Stimulated activated naive CD8-positive, alpha-beta T cell treated with anti-CD3 and anti-CD28 coated beads, Interleukin-15, Interleukin-2, amounts not matched to agents 100 ng/mL and 50 ng/mL, for 24 hours (primary cell): Measurements from ENCODE around the gene GSTM4.
A peak's percentile ranks its signal among the peaks of the same experiment; 100 is the strongest.

ENCODE experiments used
- H3K27ac Mint-ChIP-seq: one replicate; pipeline ENCODE4 v1.8.0; 2021; ENCODE audit warnings: mild to moderate bottlenecking, mixed read lengths
- H3K27me3 Mint-ChIP-seq: one replicate; pipeline ENCODE4 v1.8.0; 2021; ENCODE audit warnings: mixed read lengths
- H3K36me3 Mint-ChIP-seq: one replicate; pipeline ENCODE4 v1.8.0; 2021; ENCODE audit warnings: low read depth, mixed read lengths
- H3K4me1 Mint-ChIP-seq: one replicate; pipeline ENCODE4 v1.8.0; 2021; ENCODE audit warnings: low read depth, mixed read lengths
- H3K4me3 Mint-ChIP-seq: one replicate; pipeline ENCODE4 v1.8.0; 2021; ENCODE audit warnings: mild to moderate bottlenecking, mixed read lengths
- H3K9me3 Mint-ChIP-seq: one replicate; pipeline ENCODE4 v1.8.0; 2021; ENCODE audit warnings: mixed read lengths

Gene GSTM4

DNA sequence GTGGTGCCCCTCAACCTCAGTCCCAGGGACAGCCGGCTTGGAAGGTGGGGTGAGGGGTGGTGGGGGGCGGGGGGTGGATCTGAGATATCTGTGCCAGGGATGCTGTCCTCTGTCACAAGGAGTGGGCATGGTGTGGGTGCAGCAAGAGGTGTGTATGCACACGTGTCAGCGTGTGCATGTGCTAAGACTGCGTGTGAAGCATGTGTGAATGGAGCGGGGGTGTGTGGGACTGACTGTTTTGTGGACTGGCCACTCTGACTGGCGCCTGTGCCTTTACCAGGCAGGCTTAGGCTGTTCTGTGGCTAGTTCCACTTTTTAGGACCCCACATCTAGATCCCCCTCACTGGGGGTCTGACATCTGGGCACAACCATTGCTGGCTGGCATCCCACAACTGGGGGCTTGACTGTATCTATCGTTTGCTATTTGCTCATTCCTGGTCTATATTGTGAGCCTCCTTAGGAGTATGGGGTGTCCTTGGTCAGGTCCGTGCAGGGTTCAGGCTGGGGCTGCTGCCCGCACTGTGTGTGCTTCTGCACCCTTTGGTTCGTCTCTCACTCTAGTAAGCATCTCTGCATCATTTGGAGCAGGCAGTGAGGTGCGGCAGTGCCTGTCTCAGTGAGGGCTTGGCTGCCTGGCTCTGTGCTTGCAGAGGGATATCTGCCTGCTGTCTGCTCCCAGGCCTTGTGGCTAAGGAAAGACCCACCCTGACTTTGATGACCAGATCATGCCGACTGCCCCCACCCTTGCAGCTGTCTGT is 34.3 kb upstream of the GSTM4 start:
- no peaks in the 10 kb centered on the region for H3K9me3 Mint-ChIP-seq
- peak overlapping the region; percentile 99 for H3K4me3 Mint-ChIP-seq
- H3K4me1 Mint-ChIP-seq, result peaks cover 58% of the 10 kb centered on the region
- peak overlapping the region; percentile 73 for H3K27ac Mint-ChIP-seq
- no peaks in the 10 kb centered on the region for H3K27me3 Mint-ChIP-seq
- H3K36me3 Mint-ChIP-seq, result peaks cover 6% of the 10 kb centered on the region

DNA sequence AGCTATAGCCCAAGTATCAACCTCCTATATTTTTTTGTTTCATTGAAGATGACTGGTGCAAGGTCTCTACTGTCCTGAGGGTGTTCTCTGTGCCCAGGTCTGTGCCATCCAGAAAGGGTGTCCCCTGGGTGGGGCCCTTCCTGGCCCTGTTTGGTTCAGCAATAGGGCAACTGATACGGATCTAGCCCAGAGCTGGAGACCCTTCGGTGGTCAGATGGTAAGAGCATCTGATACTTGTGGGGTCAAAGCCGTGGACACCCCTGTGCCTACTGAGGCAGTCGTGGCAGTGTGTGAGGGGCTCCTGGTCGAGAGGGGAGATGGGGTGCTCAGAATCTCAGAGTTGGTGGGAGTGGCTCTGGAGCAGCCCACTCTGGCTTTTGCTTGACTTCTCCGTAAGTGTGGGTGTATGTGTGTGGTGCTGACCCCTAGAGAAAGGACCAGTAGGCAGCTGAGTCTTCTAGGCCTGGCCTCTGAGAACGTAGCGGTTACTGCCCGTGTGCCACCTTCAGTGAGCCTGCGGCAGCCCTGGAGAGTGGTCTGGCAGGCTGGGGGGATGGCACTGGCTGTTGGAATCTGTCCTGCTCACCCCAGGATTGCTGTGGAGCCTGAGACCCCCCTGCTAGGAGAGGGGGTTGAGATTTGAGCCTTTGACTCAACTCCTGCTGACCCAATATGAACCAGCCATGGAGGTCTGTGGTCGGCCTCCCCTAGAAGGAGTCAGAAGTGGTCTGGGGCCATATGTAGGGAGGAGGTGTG is 33.6 kb upstream of the GSTM4 start:
- Mint-ChIP-seq H3K36me3 (peaks cover 6% of the 10 kb centered on the region), H3K4me3 (peak overlapping the region; percentile 99), H3K4me1 (peaks cover 51% of the 10 kb centered on the region), H3K27me3 (no peaks in the 10 kb centered on the region), H3K27ac (peak overlapping the region; percentile 73), H3K9me3 (no peaks in the 10 kb centered on the region)

DNA sequence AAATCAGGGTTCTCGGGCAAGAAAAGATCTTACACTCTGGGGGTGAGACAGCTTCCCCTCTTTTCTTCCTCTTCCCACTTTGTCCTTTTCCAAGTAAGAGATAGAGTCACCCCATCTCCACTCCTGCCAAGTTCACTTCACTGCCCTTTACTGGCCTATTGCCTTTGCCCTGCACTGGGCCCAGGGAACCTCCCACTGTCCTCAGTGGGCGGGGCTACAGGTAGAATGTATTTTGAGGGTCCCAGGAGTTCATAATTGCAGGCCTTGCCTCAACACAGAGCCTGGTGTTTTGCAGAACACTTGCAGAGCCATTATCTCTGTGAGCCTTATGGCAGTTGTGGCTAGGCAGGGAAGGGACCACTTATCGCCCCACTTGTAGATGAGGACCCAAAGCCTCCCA is 33.0 kb upstream of the GSTM4 start:
- no peaks in the 10 kb centered on the region for H3K27me3 Mint-ChIP-seq
- H3K27ac Mint-ChIP-seq, result peak overlapping the region; percentile 73
- H3K9me3 Mint-ChIP-seq, result no peaks in the 10 kb centered on the region
- peak overlapping the region; percentile 99 for H3K4me3 Mint-ChIP-seq
- H3K4me1 Mint-ChIP-seq, result peaks cover 45% of the 10 kb centered on the region
- peaks cover 12% of the 10 kb centered on the region for H3K36me3 Mint-ChIP-seq

DNA sequence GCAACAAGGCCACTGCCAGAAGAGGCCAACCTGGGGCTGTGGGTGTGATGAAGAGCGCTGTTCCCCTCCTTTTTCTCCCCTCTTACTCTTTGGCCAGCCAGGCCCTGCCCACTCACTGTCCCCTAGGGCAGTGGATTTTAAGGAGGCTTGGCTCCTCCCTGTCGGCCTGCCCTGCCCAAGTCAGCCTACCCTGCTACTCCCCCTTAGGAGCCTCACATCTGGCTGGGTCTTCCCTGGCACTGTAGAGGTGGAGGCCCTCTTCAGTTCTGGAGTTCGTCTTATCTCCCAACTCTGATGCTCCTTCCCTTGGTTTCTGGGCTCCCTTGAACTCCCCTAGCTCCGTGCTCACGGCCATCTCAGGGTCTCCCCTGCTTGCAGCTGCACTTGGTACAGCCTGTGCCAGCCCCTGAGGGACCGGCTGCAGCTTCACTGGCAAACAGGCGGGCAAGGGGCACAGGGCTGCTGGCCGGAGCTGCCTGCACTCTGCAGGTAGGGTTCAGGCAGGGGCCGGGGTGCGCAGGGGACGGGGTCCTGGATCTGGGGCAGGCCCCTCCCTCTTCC is 32.2 kb upstream of the GSTM4 start:
- Mint-ChIP-seq H3K4me3 (peak overlapping the region; percentile 99), H3K9me3 (no peaks in the 10 kb centered on the region), H3K27ac (peak overlapping the region; percentile 49), H3K4me1 (peaks cover 42% of the 10 kb centered on the region), H3K36me3 (peaks cover 18% of the 10 kb centered on the region), H3K27me3 (no peaks in the 10 kb centered on the region)

DNA sequence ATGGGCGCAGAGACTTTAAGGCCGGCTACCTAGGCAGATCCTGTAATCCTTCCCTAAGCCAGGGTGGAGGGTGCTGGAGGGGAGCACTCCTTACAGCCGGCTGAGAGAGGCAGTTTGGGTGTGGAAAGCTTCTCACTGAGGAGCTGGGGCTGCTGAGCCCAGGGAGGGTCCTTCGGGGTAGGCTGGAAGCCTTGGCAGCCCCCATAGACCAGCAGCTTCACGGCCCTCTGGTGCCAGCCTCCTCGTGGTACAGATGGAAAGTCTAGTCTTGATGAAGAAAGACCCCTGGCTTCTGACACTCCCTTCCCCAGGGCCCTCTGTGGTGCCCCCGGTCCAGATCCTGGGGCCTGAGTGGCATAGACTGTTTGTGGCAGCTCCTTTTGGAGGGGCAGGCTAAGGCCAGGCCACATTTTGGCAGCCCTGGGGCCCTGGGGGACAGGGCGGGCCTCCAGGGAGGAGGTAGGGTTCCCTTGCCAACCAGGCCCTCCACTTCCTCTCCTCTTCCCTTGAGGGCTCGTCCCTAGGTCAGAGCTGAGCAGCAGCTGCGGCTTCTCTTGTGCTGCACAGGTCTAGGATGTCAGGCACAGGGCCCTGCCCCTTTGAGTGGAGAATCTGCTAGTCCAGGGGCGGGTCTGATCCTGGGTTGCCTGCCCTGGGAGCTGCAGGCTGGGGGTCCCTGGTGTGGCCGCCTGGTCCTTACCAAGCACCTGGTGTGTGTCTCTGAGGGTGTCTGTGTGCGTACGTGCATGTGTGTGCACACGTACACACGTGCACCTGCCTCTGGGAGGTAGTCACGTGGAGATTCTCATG is 31.5 kb upstream of the GSTM4 start:
- Mint-ChIP-seq H3K9me3 (no peaks in the 10 kb centered on the region), H3K4me1 (peaks cover 35% of the 10 kb centered on the region)

DNA sequence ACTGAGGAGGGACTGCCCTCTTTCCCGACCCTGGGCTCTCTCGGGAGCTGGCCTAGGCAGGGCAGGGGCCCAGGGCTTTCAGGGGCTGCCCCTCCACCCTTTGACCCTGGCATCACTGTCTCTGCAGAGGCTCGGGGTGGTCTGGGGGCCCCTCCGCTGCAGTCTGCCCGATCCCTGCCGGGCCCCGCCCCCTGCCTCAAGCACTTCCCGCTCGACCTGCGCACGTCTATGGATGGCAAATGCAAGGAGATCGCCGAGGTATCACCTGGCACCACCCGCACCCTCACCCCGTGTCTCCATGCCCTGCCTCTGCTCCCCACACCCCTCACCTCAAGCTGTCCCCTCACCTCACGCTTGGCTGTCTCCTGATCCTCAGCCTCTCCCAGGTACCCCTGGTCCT is 30.7 kb upstream of the GSTM4 start:
- H3K36me3 Mint-ChIP-seq, result peaks cover 26% of the 10 kb centered on the region
- H3K27ac Mint-ChIP-seq, result no peak overlapping the region
- H3K27me3 Mint-ChIP-seq, result no peaks in the 10 kb centered on the region
- H3K4me1 Mint-ChIP-seq, result peaks cover 32% of the 10 kb centered on the region
- no peaks in the 10 kb centered on the region for H3K9me3 Mint-ChIP-seq
- H3K4me3 Mint-ChIP-seq, result no peak overlapping the region

More for the DNA sequence above, 31.5 kb upstream of the GSTM4 start:
- no peak overlapping the region for H3K27ac Mint-ChIP-seq
- peaks cover 24% of the 10 kb centered on the region for H3K36me3 Mint-ChIP-seq
- H3K27me3 Mint-ChIP-seq, result no peaks in the 10 kb centered on the region
- no peak overlapping the region for H3K4me3 Mint-ChIP-seq

DNA sequence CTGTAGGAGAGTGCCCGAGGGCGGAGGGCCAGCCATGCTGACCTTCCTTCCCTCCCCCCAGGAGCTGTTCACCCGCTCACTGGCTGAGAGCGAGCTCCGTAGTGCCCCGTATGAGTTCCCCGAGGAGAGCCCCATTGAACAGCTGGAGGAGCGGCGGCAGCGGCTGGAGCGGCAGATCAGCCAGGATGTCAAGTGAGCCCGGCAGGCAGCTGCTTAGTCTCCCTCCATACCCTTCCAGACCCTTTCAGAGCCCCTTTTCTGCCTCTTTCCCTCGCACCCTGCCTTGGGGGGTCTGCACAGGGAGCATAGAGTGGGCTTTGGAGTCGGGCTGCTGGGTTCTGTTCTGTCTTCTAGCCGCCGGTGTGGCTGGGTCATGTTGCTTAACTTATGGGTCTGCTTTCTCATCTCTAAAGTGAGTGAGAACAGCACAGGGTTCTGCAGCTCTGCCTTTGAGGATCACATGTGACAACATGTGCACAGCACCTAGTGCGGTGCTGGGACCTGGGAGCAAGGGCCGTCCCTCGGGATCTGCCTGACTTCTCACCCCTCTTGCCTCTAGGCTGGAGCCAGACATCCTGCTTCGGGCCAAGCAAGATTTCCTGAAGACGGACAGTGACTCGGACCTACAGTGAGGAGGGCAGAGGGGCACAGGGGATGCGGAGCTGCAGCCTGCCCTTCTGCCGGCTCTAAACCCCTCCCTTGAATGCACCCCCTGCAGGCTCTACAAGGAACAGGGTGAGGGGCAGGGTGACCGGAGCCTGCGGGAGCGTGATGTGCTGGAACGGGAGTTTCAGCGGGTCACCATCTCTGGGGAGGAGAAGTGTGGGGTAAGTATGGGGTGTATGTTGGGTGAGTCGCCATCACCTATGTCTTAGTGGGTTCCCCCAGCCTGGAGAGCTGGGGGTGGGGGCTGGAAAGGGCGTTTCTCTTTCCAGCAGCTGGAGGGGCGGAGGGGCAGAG is 30.0 kb upstream of the GSTM4 start:
- Mint-ChIP-seq H3K36me3 (peaks cover 26% of the 10 kb centered on the region), H3K9me3 (no peaks in the 10 kb centered on the region), H3K27me3 (no peaks in the 10 kb centered on the region), H3K4me1 (peaks cover 32% of the 10 kb centered on the region), H3K27ac (no peak overlapping the region), H3K4me3 (no peak overlapping the region)

DNA sequence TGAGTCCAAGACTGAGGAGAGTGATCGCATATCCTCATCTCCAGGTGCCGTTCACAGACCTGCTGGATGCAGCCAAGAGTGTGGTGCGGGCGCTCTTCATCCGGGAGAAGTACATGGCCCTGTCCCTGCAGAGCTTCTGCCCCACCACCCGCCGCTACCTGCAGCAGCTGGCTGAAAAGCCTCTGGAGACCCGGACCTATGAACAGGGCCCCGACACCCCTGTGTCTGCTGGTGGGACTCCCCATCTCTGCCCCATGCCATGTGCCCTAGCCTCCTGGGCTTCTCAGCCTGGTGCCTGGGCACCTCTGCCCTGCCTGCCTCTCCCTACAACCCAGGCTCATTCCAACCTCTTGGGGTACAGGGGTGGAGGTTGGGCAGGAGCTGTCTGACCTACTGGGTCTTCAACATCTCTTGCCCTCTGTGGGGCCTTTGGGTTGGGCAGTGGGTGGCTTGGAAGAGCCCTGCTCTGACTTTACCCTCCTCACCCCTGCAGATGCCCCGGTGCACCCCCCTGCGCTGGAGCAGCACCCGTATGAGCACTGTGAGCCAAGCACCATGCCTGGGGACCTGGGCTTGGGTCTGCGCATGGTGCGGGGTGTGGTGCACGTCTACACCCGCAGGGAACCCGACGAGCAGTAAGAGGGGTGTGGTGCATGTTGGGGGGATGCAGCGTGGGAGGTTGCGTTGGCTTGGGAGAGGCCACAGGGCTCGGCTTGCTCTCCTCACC is 29.1 kb upstream of the GSTM4 start:
- Mint-ChIP-seq H3K4me1 (peaks cover 26% of the 10 kb centered on the region), H3K4me3 (no peak overlapping the region), H3K27me3 (no peaks in the 10 kb centered on the region), H3K9me3 (no peaks in the 10 kb centered on the region), H3K27ac (no peak overlapping the region), H3K36me3 (peaks cover 33% of the 10 kb centered on the region)

DNA sequence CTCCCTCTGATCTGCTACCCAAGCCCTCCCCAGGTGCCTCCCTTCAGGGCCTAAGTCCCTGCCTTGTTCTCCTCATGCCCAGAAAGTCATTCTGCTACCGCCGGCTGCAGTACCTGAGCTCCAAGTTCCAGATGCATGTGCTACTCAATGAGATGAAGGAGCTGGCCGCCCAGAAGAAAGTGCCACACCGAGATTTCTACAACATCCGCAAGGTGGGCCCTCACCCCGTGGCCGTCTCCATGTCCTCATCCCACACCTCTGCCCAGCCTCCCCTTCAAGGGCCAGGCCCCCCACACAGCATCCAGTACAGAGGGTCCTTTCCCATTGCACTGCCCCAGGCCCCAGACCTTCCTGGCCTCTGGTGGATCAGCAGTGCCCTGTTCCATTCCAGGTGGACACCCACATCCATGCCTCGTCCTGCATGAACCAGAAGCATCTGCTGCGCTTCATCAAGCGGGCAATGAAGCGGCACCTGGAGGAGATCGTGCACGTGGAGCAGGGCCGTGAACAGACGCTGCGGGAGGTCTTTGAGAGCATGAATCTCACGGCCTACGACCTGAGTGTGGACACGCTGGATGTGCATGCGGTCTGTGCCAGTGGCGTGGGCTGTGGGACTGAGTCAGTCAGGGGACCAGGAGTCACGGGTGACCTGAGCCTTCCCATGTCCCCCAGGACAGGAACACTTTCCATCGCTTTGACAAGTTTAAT is 28.1 kb upstream of the GSTM4 start:
- Mint-ChIP-seq H3K9me3 (no peaks in the 10 kb centered on the region), H3K4me1 (peaks cover 16% of the 10 kb centered on the region), H3K36me3 (peaks cover 36% of the 10 kb centered on the region), H3K4me3 (no peak overlapping the region), H3K27ac (no peak overlapping the region), H3K27me3 (no peaks in the 10 kb centered on the region)

DNA sequence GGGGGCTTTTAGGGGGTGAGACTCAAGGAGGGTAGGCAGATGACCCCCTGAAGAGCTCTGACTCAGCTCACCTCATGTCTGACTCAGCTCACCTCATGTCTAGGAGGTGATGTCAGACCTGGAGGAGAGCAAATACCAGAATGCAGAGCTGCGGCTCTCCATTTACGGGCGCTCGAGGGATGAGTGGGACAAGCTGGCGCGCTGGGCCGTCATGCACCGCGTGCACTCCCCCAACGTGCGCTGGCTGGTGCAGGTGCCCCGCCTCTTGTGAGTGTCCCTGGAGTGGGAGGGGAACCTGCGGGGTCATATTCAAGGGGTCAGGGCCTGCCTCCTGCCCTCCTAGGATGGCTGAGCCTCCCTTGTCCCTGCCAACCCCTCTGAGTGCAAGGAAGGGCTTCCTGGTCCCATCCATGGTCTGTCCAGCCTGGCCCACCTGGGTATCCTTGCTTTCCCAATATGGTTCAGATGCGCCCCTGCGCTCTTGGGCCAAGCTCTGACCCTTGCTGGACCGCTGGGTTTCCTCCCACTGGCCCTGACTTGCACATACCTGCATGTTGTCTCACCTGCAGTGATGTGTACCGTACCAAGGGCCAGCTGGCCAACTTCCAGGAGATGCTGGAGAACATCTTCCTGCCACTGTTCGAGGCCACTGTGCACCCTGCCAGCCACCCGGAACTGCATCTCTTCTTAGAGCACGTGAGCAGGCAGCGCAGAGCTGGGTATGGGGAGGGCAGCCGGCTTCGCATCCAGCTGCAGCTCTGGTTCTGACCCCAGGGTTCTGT is 27.2 kb upstream of the GSTM4 start:
- Mint-ChIP-seq H3K4me1 (peaks cover 7% of the 10 kb centered on the region), H3K27ac (no peak overlapping the region), H3K36me3 (peaks cover 36% of the 10 kb centered on the region), H3K27me3 (no peaks in the 10 kb centered on the region), H3K4me3 (no peak overlapping the region), H3K9me3 (no peaks in the 10 kb centered on the region)

DNA sequence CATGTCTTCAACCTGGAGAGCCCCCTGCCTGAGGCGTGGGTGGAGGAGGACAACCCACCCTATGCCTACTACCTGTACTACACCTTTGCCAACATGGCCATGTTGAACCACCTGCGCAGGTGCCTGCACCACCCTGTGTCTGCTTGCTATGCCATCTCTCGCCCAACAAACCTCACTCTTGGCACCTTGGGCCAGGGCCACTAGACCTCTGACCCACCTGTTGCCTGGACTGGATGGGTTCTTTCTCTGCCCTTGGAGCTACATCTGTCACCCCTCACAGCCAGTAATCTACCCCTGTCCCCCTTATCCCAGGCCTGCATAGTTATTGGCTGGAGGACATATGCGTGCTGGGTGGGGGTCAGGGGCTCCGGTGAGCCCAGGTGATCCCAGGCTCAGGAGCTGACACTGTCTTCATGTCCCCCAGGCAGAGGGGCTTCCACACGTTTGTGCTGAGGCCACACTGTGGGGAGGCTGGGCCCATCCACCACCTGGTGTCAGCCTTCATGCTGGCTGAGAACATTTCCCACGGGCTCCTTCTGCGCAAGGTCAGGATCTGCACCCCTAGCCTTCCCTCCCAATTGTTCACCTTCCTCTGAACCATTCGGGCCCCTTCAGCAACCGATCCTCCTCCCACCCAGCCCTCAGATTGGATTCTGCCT is 26.4 kb upstream of the GSTM4 start:
- H3K9me3 Mint-ChIP-seq, result no peaks in the 10 kb centered on the region
- H3K27ac Mint-ChIP-seq, result no peak overlapping the region
- no peak overlapping the region for H3K4me3 Mint-ChIP-seq
- H3K36me3 Mint-ChIP-seq, result peaks cover 36% of the 10 kb centered on the region
- no peaks in the 10 kb centered on the region for H3K27me3 Mint-ChIP-seq
- peaks cover 4% of the 10 kb centered on the region for H3K4me1 Mint-ChIP-seq
